ENCODE measurements around the gene ARID2. TPM values are rescaled to one million over a fixed set of nuclear protein-coding genes. Genes with fewer than 3 reads are reported as not detected.

The ARID2 gene
- total and polyA plus RNA-seq, 2 of the 13 experiments (the other 11 are each of a cell fraction or from before 2014, with no cell fraction given), result 15.9 to 22.2 TPM

GRCh38 chr12:45727301-45727979 lies 2.1 kb upstream of the ARID2 start (continued):
- TF ChIP-seq ZHX2 (IDR thresholded peaks at IDR 0.05; ENCODE audit: low read depth) (peak; percentile 66; the same call in 1 of the 2 replicates), ZHX2 (CRISPR knock-in tag; IDR thresholded peaks at IDR 0.05; ENCODE audit: borderline replicate concordance) (no peak), ZNF788 (CRISPR knock-in tag; IDR thresholded peaks at IDR 0.05; ENCODE audit: borderline replicate concordance) (peak; percentile 88; the same call in 1 of the 2 replicates), ZNF224 (CRISPR knock-in tag; IDR thresholded peaks at IDR 0.05) (0 out of 2 replicates have a peak, but pooled peaks have one; percentile 42), MAFF (IDR thresholded peaks at IDR 0.05; ENCODE audit: low read depth, low read length) (no peak), TFDP1 (CRISPR knock-in tag; IDR thresholded peaks at IDR 0.05; ENCODE audit: borderline replicate concordance) (no peak), ZNF326 (CRISPR knock-in tag; IDR thresholded peaks at IDR 0.05; ENCODE audit: borderline replicate concordance) (no peak)

Data from HepG2 (cell line).